GM10847 (cell line): ENCODE data around the gene CCP110.

Source experiments
- POLR2A ChIP-seq: IDR thresholded peaks from 2 replicates; pipeline ENCODE4 v1.6.1; 2011; ENCODE audit not compliant: insufficient read length; ENCODE audit errors: extremely low read depth

The CCP110 gene

GRCh38 chr16:19559242-19559910 lies 35.6 kb downstream of the CCP110 start:
- TF ChIP-seq POLR2A = no peak

- no peak for TF ChIP-seq POLR2A
Measured at GRCh38 chr16:19560078-19560477, 36.3 kb downstream of the CCP110 start.

- no peak for TF ChIP-seq POLR2A
Measured at GRCh38 chr16:19563377-19563776, 39.6 kb downstream of the CCP110 start.

- no peak for TF ChIP-seq POLR2A
Measured at GRCh38 chr16:19566362-19566761, 42.6 kb downstream of the CCP110 start.

- no peak for TF ChIP-seq POLR2A
Measured at GRCh38 chr16:19567560-19567959, 43.8 kb downstream of the CCP110 start.

GRCh38 chr16:19573997-19574396 lies 50.3 kb downstream of the CCP110 start:
- no peak for TF ChIP-seq POLR2A

- TF ChIP-seq POLR2A = no peak
Measured at GRCh38 chr16:19574615-19575014, 50.9 kb downstream of the CCP110 start.

GRCh38 chr16:19578378-19578971 lies 54.7 kb downstream of the CCP110 start:
- no peak for TF ChIP-seq POLR2A

- no peak for TF ChIP-seq POLR2A
Measured at GRCh38 chr16:19582050-19582831, 58.5 kb downstream of the CCP110 start.

- TF ChIP-seq POLR2A = no peak
Measured at GRCh38 chr16:19583665-19584300, 60.0 kb downstream of the CCP110 start.

GRCh38 chr16:19588661-19589060 lies 64.9 kb downstream of the CCP110 start:
- no peak for TF ChIP-seq POLR2A

GRCh38 chr16:19589106-19589505 lies 65.4 kb downstream of the CCP110 start:
- no peak for TF ChIP-seq POLR2A

- no peak for TF ChIP-seq POLR2A
Measured at GRCh38 chr16:19589771-19590302, 66.1 kb downstream of the CCP110 start.

GRCh38 chr16:19595043-19595767 lies 71.5 kb downstream of the CCP110 start:
- no peak for TF ChIP-seq POLR2A
